ENCODE results near the gene FLRT1. TPM values are rescaled to one million over a fixed set of nuclear protein-coding genes. Genes with fewer than 3 reads are reported as not detected.

The FLRT1 gene
- polyA plus RNA-seq, 1 donor from 2014 or later = 2.6 TPM

DNA sequence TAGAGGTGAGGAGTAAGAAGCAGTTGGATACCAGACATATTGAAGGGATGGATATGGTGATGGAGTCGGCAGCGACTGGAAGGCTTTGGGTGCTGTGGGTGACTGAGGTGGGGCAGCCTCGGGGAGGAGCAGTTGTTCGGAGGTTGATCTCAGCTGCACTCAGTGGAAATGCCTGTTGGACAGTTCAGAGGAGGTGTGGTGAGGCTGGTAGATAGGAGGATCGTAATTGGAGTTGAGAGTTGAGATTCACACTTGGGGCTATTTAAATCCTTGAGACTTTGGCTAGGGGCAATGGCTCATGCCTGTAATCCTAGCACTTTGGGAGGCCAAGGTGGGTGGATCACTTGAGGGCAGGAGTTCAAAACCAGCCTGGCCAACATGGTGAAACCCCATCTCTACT is 42.6 kb upstream of the FLRT1 start:
- no peak overlapping the region for H2AFZ ChIP-seq (ENCODE audit: low read depth, low read length)
- H3K4me3 ChIP-seq (ENCODE audit: low read length) = no peak overlapping the region
- no peak overlapping the region for H3K4me2 ChIP-seq (ENCODE audit: low read length)
- H4K20me1 ChIP-seq (ENCODE audit: insufficient read depth) = no peaks in the 10 kb centered on the region
- TF ChIP-seq TAF1 (IDR thresholded peaks at IDR 0.05; ENCODE audit: low read depth) = no peak
- TF ChIP-seq EZH2 (IDR thresholded peaks at IDR 0.05; ENCODE audit: borderline replicate concordance, insufficient read depth, low read length, poor library complexity, severe bottlenecking) = no peak
- TF ChIP-seq, protein P1, sequence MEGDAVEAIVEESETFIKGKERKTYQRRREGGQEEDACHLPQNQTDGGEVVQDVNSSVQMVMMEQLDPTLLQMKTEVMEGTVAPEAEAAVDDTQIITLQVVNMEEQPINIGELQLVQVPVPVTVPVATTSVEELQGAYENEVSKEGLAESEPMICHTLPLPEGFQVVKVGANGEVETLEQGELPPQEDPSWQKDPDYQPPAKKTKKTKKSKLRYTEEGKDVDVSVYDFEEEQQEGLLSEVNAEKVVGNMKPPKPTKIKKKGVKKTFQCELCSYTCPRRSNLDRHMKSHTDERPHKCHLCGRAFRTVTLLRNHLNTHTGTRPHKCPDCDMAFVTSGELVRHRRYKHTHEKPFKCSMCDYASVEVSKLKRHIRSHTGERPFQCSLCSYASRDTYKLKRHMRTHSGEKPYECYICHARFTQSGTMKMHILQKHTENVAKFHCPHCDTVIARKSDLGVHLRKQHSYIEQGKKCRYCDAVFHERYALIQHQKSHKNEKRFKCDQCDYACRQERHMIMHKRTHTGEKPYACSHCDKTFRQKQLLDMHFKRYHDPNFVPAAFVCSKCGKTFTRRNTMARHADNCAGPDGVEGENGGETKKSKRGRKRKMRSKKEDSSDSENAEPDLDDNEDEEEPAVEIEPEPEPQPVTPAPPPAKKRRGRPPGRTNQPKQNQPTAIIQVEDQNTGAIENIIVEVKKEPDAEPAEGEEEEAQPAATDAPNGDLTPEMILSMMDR (IDR thresholded peaks at IDR 0.05; ENCODE audit: poor library complexity, severe bottlenecking) = no peak
- no peak for TF ChIP-seq SMC3 (conservative IDR thresholded peaks at IDR 0.05; ENCODE audit: poor library complexity)
- no peak for TF ChIP-seq RAD21 (conservative IDR thresholded peaks at IDR 0.05)
- no peak for TF ChIP-seq MXI1 (conservative IDR thresholded peaks at IDR 0.05; ENCODE audit: poor library complexity, severe bottlenecking)
- TF ChIP-seq POLR2AphosphoS5 (IDR thresholded peaks at IDR 0.05) = no peak
- TF ChIP-seq, protein P2, sequence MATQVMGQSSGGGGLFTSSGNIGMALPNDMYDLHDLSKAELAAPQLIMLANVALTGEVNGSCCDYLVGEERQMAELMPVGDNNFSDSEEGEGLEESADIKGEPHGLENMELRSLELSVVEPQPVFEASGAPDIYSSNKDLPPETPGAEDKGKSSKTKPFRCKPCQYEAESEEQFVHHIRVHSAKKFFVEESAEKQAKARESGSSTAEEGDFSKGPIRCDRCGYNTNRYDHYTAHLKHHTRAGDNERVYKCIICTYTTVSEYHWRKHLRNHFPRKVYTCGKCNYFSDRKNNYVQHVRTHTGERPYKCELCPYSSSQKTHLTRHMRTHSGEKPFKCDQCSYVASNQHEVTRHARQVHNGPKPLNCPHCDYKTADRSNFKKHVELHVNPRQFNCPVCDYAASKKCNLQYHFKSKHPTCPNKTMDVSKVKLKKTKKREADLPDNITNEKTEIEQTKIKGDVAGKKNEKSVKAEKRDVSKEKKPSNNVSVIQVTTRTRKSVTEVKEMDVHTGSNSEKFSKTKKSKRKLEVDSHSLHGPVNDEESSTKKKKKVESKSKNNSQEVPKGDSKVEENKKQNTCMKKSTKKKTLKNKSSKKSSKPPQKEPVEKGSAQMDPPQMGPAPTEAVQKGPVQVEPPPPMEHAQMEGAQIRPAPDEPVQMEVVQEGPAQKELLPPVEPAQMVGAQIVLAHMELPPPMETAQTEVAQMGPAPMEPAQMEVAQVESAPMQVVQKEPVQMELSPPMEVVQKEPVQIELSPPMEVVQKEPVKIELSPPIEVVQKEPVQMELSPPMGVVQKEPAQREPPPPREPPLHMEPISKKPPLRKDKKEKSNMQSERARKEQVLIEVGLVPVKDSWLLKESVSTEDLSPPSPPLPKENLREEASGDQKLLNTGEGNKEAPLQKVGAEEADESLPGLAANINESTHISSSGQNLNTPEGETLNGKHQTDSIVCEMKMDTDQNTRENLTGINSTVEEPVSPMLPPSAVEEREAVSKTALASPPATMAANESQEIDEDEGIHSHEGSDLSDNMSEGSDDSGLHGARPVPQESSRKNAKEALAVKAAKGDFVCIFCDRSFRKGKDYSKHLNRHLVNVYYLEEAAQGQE (IDR thresholded peaks at IDR 0.05; ENCODE audit: borderline replicate concordance) = no peak
- TF ChIP-seq EP300 (conservative IDR thresholded peaks at IDR 0.05; ENCODE audit: poor library complexity, severe bottlenecking) = no peak
- peaks cover 13% of the 10 kb centered on the region for H3K79me2 ChIP-seq (replicated peaks; ENCODE audit: insufficient read depth, low read length)
- H3K27me3 ChIP-seq (ENCODE audit: insufficient read depth, low read depth, low read length) = no peaks in the 10 kb centered on the region
- H3K9ac ChIP-seq (ENCODE audit: low read length) = no peak overlapping the region
- no peaks in the 10 kb centered on the region for H3K36me3 ChIP-seq (ENCODE audit: insufficient read depth, low read length)
- no peaks in the 10 kb centered on the region for H3K9me3 ChIP-seq (ENCODE audit: low read length)
- H3K27ac ChIP-seq (ENCODE audit: low read length) = no peak overlapping the region
- H3K9me2 ChIP-seq (ENCODE audit: insufficient read depth, low read length) = no peaks in the 10 kb centered on the region
- H3F3A ChIP-seq (ENCODE audit: insufficient read depth, low read length, poor library complexity, severe bottlenecking) = no peaks in the 10 kb centered on the region

DNA sequence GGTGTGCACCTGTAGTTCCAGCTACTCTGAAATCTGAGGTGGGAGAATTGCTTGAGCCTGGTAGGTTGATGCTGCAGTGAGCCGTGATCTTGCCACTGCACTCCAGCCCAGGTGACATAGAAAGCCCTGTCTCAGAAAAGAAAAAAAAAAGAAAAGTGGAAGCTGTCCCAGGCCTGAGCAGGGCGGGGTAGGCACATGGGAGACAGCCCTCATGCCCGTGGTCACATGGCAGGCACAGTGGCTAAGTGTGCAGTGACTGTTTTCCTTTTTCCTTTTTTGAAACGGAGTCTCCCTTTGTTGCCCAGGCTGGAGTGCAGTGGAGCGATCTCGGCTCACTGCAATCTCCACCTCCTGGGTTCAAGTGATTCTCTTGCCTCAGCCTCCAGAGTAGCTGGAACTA is 41.7 kb upstream of the FLRT1 start:
- Histone ChIP-seq H3K4me3 (ENCODE audit: low read length) (no peak overlapping the region), H3K9me3 (ENCODE audit: low read length) (no peaks in the 10 kb centered on the region), H4K20me1 (ENCODE audit: insufficient read depth) (no peaks in the 10 kb centered on the region), H3K9me2 (ENCODE audit: insufficient read depth, low read length) (no peaks in the 10 kb centered on the region), H3F3A (ENCODE audit: insufficient read depth, low read length, poor library complexity, severe bottlenecking) (no peaks in the 10 kb centered on the region), H3K36me3 (ENCODE audit: insufficient read depth, low read length) (no peaks in the 10 kb centered on the region), H3K9ac (ENCODE audit: low read length) (no peak overlapping the region), H3K79me2 (replicated peaks; ENCODE audit: insufficient read depth, low read length) (peaks cover 8% of the 10 kb centered on the region), H2AFZ (ENCODE audit: low read depth, low read length) (no peak overlapping the region), H3K4me2 (ENCODE audit: low read length) (no peak overlapping the region), H3K27ac (ENCODE audit: low read length) (no peak overlapping the region), H3K27me3 (ENCODE audit: insufficient read depth, low read depth, low read length) (no peaks in the 10 kb centered on the region)
- TF ChIP-seq POLR2AphosphoS5 (IDR thresholded peaks at IDR 0.05) (no peak), EZH2 (IDR thresholded peaks at IDR 0.05; ENCODE audit: borderline replicate concordance, insufficient read depth, low read length, poor library complexity, severe bottlenecking) (no peak), TAF1 (IDR thresholded peaks at IDR 0.05; ENCODE audit: low read depth) (no peak), RAD21 (conservative IDR thresholded peaks at IDR 0.05) (no peak)
- TF ChIP-seq, protein P1 (IDR thresholded peaks at IDR 0.05; ENCODE audit: poor library complexity, severe bottlenecking) = no peak
- TF ChIP-seq, protein P2 (IDR thresholded peaks at IDR 0.05; ENCODE audit: borderline replicate concordance) = no peak

All from neural cell (in vitro differentiated cells).